Measurements from ENCODE around the gene NAT8L. TPM values are rescaled to one million over a fixed set of nuclear protein-coding genes. Genes with fewer than 3 reads are reported as not detected.

Gene NAT8L
- total and polyA plus RNA-seq, 2 donors (not counting 3 experiments of a cell fraction or from before 2014, with no cell fraction given), result 0.10 to 0.11 TPM

- Histone ChIP-seq H3K27me3 (ENCODE audit: control insufficient read depth in 2 of 2, insufficient read depth in 2 of 2, low read length in 2 of 2) (no peaks in the 10 kb centered on the region), H3K4me3 (replicated peaks in 1 of 3; ENCODE audit: insufficient read depth in 1 of 3, low read depth in 1 of 3, low read length in 3 of 3) (no peak overlapping the region), H3K27ac (ENCODE audit: insufficient read depth, low read depth, low read length) (no peak overlapping the region), H3K9me3 (replicated peaks; ENCODE audit: control insufficient read depth, insufficient read depth, low read length) (no peaks in the 10 kb centered on the region), H2AFZ (ENCODE audit: low read depth, low read length) (no peak overlapping the region), H3K79me2 (ENCODE audit: control insufficient read depth, insufficient read depth, low read length) (no peaks in the 10 kb centered on the region), H3K4me2 (ENCODE audit: insufficient read depth, low read length) (no peak overlapping the region), H4K20me1 (replicated peaks; ENCODE audit: control insufficient read depth, extremely low read depth, insufficient read depth, low read length) (no peaks in the 10 kb centered on the region), H3K4me1 (ENCODE audit: control insufficient read depth, extremely low read depth, insufficient read depth, low read length) (no peaks in the 10 kb centered on the region), H3K36me3 (ENCODE audit: control insufficient read depth in 2 of 2, extremely low read depth in 1 of 2, insufficient read depth in 2 of 2, low read length in 2 of 2) (no peaks in the 10 kb centered on the region), H3K9me1 (replicated peaks; ENCODE audit: control insufficient read depth, extremely low read depth, insufficient read depth, low read length) (no peaks in the 10 kb centered on the region), H3K9ac (replicated peaks; ENCODE audit: extremely low read depth, insufficient read depth, low read length) (no peak overlapping the region)
- ChIA-PET POLR2A (no interaction called here), CTCF (interaction anchor here (0.8 kb wide), 1 partner anchor 42 kb away, joined by 3 read pairs; no protein-coding TSS in a partner anchor)
- FAIRE-seq (no peak), DNase-seq (ENCODE audit: low read depth, low spot score) (no peak)
- dilution Hi-C loops (cut with MboI; ENCODE audit: extremely low pct_ligation_motif_present, low sequenced_read_pairs) (no loop called here), intact Hi-C loops (cut with micrococcal nuclease) (no loop called here)
- TF ChIP-seq JUN (IDR thresholded peaks at IDR 0.05; ENCODE audit: borderline replicate concordance, insufficient read depth, insufficient read length, low read depth), result no peak
- TF ChIP-seq POLR2A (IDR thresholded peaks at IDR 0.05; ENCODE audit: low read depth, low read length), result no peak
- TF ChIP-seq FOS (IDR thresholded peaks at IDR 0.05; ENCODE audit: borderline replicate concordance, insufficient read depth, low read length), result no peak
- no peak for TF ChIP-seq POLR2AphosphoS5 (IDR thresholded peaks at IDR 0.05; ENCODE audit: insufficient read depth, low read depth, low read length)
- no peak for TF ChIP-seq MYC (IDR thresholded peaks at IDR 0.05; ENCODE audit: low read depth, low read length)
- no peak for TF ChIP-seq EZH2 (IDR thresholded peaks at IDR 0.05; ENCODE audit: borderline replicate concordance, low read depth, low read length, severe bottlenecking)
- no peak for TF ChIP-seq GATA2 (IDR thresholded peaks at IDR 0.05; ENCODE audit: insufficient read depth, insufficient read length, low read depth, low read length)
- no peak for TF ChIP-seq CTCF (IDR thresholded peaks at IDR 0.05; ENCODE audit: extremely low read depth in 1 of 2, insufficient read depth in 1 of 2, low read depth in 1 of 2, low read length in 2 of 2)
- no peak for TF ChIP-seq MAX (IDR thresholded peaks at IDR 0.05; ENCODE audit: insufficient read depth, insufficient read length)
- no TSS peak for BruUV-seq (replicated peaks)
Measured at GRCh38 chr4:2077537-2078460, 18.7 kb downstream of the NAT8L start.

All from endothelial cell of umbilical vein (primary cell).